ENCODE data around the gene GSN.

DNA sequence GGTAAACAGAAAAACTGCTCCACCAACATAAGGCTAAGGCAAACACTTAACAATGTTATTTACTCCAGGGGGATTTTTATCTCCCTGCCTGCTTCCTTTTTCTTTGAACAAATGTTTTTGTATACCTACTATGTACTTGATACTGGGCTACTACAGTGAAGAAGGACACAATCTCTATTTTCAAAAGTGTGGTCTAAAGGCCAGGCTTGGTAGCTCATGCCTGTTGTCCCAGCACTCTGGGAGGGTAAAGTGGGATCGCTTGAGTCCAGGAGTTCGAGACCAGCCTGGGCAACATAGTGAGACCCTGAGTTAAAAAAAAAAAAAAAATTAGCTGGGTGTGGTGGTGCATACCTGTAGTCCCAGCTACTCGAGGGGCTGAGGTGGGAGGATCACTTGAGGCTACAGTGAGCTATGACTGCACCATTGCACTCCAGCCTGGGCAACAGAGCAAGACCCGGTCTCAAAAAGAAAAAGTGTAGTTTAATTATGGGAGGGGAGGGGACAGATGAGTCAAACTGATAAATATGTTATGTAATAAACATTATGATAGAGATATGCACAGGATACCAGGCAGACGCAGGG lies 98.7 kb downstream of the GSN start:
- TF ChIP-seq, protein P1, sequence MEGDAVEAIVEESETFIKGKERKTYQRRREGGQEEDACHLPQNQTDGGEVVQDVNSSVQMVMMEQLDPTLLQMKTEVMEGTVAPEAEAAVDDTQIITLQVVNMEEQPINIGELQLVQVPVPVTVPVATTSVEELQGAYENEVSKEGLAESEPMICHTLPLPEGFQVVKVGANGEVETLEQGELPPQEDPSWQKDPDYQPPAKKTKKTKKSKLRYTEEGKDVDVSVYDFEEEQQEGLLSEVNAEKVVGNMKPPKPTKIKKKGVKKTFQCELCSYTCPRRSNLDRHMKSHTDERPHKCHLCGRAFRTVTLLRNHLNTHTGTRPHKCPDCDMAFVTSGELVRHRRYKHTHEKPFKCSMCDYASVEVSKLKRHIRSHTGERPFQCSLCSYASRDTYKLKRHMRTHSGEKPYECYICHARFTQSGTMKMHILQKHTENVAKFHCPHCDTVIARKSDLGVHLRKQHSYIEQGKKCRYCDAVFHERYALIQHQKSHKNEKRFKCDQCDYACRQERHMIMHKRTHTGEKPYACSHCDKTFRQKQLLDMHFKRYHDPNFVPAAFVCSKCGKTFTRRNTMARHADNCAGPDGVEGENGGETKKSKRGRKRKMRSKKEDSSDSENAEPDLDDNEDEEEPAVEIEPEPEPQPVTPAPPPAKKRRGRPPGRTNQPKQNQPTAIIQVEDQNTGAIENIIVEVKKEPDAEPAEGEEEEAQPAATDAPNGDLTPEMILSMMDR (conservative IDR thresholded peaks at IDR 0.05; ENCODE audit: low read length), result no peak
- no peak for TF ChIP-seq EZH2phosphoT487 (IDR thresholded peaks at IDR 0.05; ENCODE audit: borderline replicate concordance)
